HepG2 (cell line): ENCODE measurements around the gene C1QTNF12. TPM values are rescaled to one million over a fixed set of nuclear protein-coding genes. Genes with fewer than 3 reads are reported as not detected.

Source experiments
- CCDC6 ChIP-seq: sonication (generic); formaldehyde crosslinking; IDR thresholded peaks from 2 replicates; pipeline ENCODE4 v1.8.1; 2022; ENCODE audit warnings: mild to moderate bottlenecking, missing genetic modification reagents, moderate library complexity
- FOXJ3 ChIP-seq: sonication (generic); formaldehyde crosslinking; IDR thresholded peaks from 2 replicates; pipeline ENCODE4 v1.4.0; 2020; ENCODE audit warnings: missing genetic modification reagents, mild to moderate bottlenecking, borderline replicate concordance
- GATA4 ChIP-seq: sonication (generic); IDR thresholded peaks from 2 replicates; pipeline ENCODE4 v1.6.1; 2016; ENCODE audit warnings: antibody characterized with exemption, low read depth, borderline replicate concordance
- HES4 ChIP-seq: sonication (generic); formaldehyde crosslinking; IDR thresholded peaks from 2 replicates; pipeline ENCODE4 v1.9.0; 2021; ENCODE audit warnings: mild to moderate bottlenecking, missing genetic modification reagents, borderline replicate concordance
- IKZF1 ChIP-seq: fragments of 450-650 bp; IDR thresholded peaks from 2 replicates; pipeline ENCODE4 v1.7.1; 2016
- JDP2 ChIP-seq: sonication (generic); formaldehyde crosslinking; IDR thresholded peaks from 2 replicates; pipeline ENCODE4 v1.8.1; 2022; ENCODE audit warnings: missing genetic modification reagents, borderline replicate concordance
- KLF16 ChIP-seq, 2 experiments: sonication (generic) in 1 of 2; formaldehyde crosslinking in 1 of 2; IDR thresholded peaks; 2 replicates each; pipeline versions ENCODE4 v1.6.1 to v1.8.0; 2016 to 2023; ENCODE audit warnings: missing genetic modification reagents in 2 of 2, missing compliant biosample characterization in 1 of 2
- MBD4 ChIP-seq: IDR thresholded peaks from 2 replicates; pipeline ENCODE4 v1.6.1; 2012; ENCODE audit warnings: low read length, inconsistent platforms, borderline replicate concordance
- NR3C1 ChIP-seq: sonication (generic); formaldehyde crosslinking; IDR thresholded peaks from 2 replicates; pipeline ENCODE4 v1.4.0; 2020; ENCODE audit warnings: missing genetic modification reagents
- PCBP2 ChIP-seq: fragments of 200-400 bp; formaldehyde crosslinking; optimal IDR thresholded peaks from 2 replicates; pipeline ENCODE3; 2018; ENCODE audit warnings: low read length, low read depth; ENCODE audit not compliant: poor library complexity, severe bottlenecking
- PHF8 ChIP-seq: sonication (generic); formaldehyde crosslinking; IDR thresholded peaks from 2 replicates; pipeline ENCODE4 v1.5.0; 2020; ENCODE audit warnings: missing genetic modification reagents
- RFXAP ChIP-seq: sonication (generic); formaldehyde crosslinking; IDR thresholded peaks from 2 replicates; pipeline ENCODE4 v1.4.0; 2020; ENCODE audit warnings: missing genetic modification reagents, borderline replicate concordance
- RNF2 ChIP-seq: fragments of 450-650 bp; conservative IDR thresholded peaks from 2 replicates; pipeline ENCODE4 v1.6.1; 2016; ENCODE audit warnings: low read depth
- SATB2 ChIP-seq: sonication (generic); formaldehyde crosslinking; IDR thresholded peaks from 2 replicates; pipeline ENCODE4 v1.5.0; 2020; ENCODE audit warnings: missing genetic modification reagents
- SCMH1 ChIP-seq: sonication (generic); formaldehyde crosslinking; IDR thresholded peaks from 2 replicates; pipeline ENCODE4 v1.9.0; 2021; ENCODE audit warnings: missing genetic modification reagents, mild to moderate bottlenecking, borderline replicate concordance
- SP140L ChIP-seq: sonication (generic); formaldehyde crosslinking; IDR thresholded peaks from 2 replicates; pipeline ENCODE4 v1.4.0; 2020; ENCODE audit warnings: missing genetic modification reagents, borderline replicate concordance
- TRIM22 ChIP-seq: fragments of 450-650 bp; IDR thresholded peaks from 2 replicates; pipeline ENCODE4 v1.6.1; 2017
- ZC3H13 ChIP-seq: sonication (generic); formaldehyde crosslinking; IDR thresholded peaks from 2 replicates; pipeline ENCODE4 v1.8.1; 2023; ENCODE audit warnings: mild to moderate bottlenecking, missing genetic modification reagents, moderate library complexity
- ZNF3 ChIP-seq: IDR thresholded peaks from 2 replicates; pipeline ENCODE4 v1.7.0; 2017; ENCODE audit warnings: inconsistent platforms
- ZNF607 ChIP-seq: sonication (generic); formaldehyde crosslinking; IDR thresholded peaks from 2 replicates; pipeline ENCODE4 v1.5.1; 2020; ENCODE audit warnings: missing genetic modification reagents, mild to moderate bottlenecking, borderline replicate concordance
- ZNF672 ChIP-seq: sonication (generic); formaldehyde crosslinking; IDR thresholded peaks from 2 replicates; pipeline ENCODE4 v1.8.1; 2022; ENCODE audit warnings: missing genetic modification reagents
- ZNF792 ChIP-seq: IDR thresholded peaks from 2 replicates; pipeline ENCODE4 v1.6.1; 2016
- ZNF800 ChIP-seq: sonication (generic); formaldehyde crosslinking; IDR thresholded peaks from 2 replicates; pipeline ENCODE4 v1.4.0; 2020; ENCODE audit warnings: missing genetic modification reagents
- polyA plus RNA-seq, 8 experiments: library from polyadenylated mRNA; depleted of rRNA in 3 of 8; stranded (reverse) in 7 of 8; unstranded in 1 of 8; fragments of >200 nt; fragmentation: Illumina TruSeq in 4 of 8; extraction: Trizol in 4 of 8; gene quantifications; 2 replicates each; pipeline versions ENCODE4 v1.2.1 to v1.2.3, GENCODE V29; 2011 to 2016; ENCODE audit warnings: low read depth in 4 of 8, missing spikeins in 1 of 8, mixed read lengths in 1 of 8; ENCODE audit not compliant: insufficient read depth in 1 of 8
- total RNA-seq, 5 experiments: library from RNA; depleted of rRNA; stranded (reverse); fragments of >200 nt; fragmentation: Illumina TruSeq; extraction: Trizol; gene quantifications; 2 replicates each; pipeline ENCODE4 v1.2.3, GENCODE V29; 2016; ENCODE audit warnings: low read depth in 1 of 5
- TF ChIP-seq, protein P1 (sequence below): sonication (generic); formaldehyde crosslinking; IDR thresholded peaks from 2 replicates; pipeline ENCODE4 v1.5.1; 2020; ENCODE audit warnings: mild to moderate bottlenecking, missing genetic modification reagents, moderate library complexity
- TF ChIP-seq, protein P2 (sequence below): sonication (generic); formaldehyde crosslinking; IDR thresholded peaks from 2 replicates; pipeline ENCODE4 v1.4.0; 2020; ENCODE audit warnings: mild to moderate bottlenecking, missing genetic modification reagents

C1QTNF12 gene
- total and polyA plus RNA-seq, 2 of the 13 experiments (the other 11 are each of a cell fraction or from before 2014, with no cell fraction given) = 0.18 to 0.64 TPM

DNA sequence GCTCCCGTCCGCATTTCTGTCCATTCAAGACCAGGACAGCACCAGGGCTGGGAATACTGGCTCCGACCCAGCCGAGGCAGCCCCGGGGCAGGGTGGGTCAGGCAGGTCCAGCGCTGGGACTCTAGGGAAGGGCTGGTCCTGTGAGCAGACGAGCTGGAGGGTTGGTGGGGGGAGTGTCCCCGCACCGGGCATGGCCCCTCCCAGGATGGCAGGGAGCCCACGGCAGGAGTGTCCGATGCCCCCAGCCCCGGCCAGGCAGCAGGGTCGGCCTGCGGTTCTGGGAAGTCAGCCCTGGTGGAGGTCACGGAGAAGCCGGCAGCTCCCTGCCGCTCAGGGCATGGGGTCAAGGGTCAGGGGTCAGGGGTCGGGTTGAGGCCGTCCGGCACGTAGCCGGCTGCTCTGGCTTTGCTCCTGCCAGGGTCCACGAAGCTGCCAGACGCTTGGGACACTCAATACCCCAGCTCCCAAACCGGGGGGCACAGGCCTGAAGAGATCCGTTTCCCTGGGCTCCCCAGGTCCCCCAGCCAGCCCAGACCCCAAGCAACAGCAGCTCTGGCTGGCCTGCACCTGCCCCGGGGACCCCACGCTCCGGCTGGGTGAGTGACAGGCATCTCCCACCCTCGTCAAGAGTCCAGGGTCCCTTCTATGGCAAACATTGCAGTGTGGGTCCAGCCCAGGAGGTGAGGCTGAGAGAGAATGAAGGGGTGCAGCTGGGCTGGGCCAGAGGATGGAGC, 6.7 kb downstream of the C1QTNF12 start (continued):
- TF ChIP-seq TRIM22 (no peak), PCBP2 (no peak), ZNF800 (peak; percentile 61; the same call in 1 of the 2 replicates), IKZF1 (no peak), KLF16 (CRISPR knock-in tag; IDR thresholded peaks at IDR 0.05) (no peak), MBD4 (no peak), GATA4 (no peak), ZNF792 (CRISPR knock-in tag) (no peak), RFXAP (CRISPR knock-in tag) (peak; percentile 60; the same call in 1 of the 2 replicates), SCMH1 (no peak), SATB2 (no peak), ZC3H13 (CRISPR knock-in tag) (no peak; the same call in 1 of the 2 replicates), PHF8 (CRISPR knock-in tag) (no peak; the same call in 1 of the 2 replicates), ZNF672 (no peak), NR3C1 (no peak), FOXJ3 (CRISPR knock-in tag) (no peak), SP140L (no peak), ZNF3 (CRISPR knock-in tag) (no peak), RNF2 (no peak), ZNF607 (CRISPR knock-in tag) (no peak), CCDC6 (CRISPR knock-in tag) (no peak), JDP2 (CRISPR knock-in tag) (no peak), HES4 (CRISPR knock-in tag) (peak; percentile 64; the same call in 1 of the 2 replicates)
- TF ChIP-seq, protein P1, sequence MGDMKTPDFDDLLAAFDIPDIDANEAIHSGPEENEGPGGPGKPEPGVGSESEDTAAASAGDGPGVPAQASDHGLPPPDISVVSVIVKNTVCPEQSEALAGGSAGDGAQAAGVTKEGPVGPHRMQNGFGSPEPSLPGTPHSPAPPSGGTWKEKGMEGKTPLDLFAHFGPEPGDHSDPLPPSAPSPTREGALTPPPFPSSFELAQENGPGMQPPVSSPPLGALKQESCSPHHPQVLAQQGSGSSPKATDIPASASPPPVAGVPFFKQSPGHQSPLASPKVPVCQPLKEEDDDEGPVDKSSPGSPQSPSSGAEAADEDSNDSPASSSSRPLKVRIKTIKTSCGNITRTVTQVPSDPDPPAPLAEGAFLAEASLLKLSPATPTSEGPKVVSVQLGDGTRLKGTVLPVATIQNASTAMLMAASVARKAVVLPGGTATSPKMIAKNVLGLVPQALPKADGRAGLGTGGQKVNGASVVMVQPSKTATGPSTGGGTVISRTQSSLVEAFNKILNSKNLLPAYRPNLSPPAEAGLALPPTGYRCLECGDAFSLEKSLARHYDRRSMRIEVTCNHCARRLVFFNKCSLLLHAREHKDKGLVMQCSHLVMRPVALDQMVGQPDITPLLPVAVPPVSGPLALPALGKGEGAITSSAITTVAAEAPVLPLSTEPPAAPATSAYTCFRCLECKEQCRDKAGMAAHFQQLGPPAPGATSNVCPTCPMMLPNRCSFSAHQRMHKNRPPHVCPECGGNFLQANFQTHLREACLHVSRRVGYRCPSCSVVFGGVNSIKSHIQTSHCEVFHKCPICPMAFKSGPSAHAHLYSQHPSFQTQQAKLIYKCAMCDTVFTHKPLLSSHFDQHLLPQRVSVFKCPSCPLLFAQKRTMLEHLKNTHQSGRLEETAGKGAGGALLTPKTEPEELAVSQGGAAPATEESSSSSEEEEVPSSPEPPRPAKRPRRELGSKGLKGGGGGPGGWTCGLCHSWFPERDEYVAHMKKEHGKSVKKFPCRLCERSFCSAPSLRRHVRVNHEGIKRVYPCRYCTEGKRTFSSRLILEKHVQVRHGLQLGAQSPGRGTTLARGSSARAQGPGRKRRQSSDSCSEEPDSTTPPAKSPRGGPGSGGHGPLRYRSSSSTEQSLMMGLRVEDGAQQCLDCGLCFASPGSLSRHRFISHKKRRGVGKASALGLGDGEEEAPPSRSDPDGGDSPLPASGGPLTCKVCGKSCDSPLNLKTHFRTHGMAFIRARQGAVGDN (CRISPR knock-in tag) = peak; percentile 99
- TF ChIP-seq, protein P2, sequence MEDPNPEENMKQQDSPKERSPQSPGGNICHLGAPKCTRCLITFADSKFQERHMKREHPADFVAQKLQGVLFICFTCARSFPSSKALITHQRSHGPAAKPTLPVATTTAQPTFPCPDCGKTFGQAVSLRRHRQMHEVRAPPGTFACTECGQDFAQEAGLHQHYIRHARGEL (CRISPR knock-in tag) = no peak
